Measurements from ENCODE around the gene MIOX.
A peak's percentile ranks its signal among the peaks of the same experiment; 100 is the strongest.

MIOX gene

DNA sequence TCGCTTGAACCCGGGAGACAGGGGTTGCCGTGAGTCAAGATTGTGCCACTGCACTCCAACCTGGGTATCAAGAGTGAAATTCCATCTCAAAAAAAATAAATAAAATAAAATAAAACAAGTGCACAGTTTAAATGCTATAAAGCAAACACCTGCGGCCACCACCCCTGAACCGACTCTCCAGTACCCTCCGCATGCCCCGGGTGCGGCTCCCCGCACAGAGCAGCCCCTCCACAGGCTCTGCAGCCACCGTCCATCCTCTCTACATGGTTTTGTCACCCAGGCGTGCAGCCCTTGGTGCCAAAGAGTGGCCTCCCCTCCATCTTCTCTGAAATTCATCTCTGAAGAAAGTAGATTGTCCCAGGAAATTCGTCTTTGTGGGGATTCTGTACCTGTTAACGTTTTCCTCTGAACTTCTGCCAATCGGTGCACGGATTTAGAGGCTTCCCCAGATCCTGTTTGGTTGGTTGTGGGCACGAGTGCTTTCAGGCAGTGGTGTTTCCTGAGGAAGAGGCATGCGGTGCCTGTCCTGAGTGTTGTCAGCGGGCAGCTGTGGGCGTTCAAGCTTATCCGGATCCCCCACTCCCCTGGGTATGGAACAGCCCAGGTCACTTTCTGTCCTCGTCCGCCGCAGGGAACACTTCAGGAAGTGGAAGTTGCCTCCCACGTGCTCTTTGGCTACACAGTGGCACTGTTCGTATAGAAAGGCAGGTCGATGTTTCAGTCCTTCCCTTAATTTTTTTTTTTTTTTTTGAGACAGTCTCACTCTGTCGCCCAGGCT lies 4.1 kb downstream of the MIOX start:
- DNase-seq = no peak

DNA sequence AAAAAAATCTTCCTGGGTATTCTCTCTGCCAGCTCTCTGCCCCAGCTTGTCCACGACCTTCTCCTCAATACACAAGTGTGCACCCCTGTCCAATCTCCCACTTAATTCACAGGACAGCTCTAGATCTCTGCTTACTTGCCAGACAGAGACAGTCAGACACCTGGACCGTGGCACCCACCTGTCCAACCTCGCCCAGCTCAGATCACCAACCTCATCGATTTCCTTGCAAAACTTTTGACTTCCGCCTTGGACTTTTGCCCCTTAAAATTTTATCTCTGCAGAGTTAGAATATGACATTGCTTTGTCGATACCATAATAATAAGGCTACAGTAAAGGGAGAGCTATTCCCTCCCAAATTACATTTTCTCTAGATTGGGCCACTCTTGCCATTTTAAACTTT lies 10.4 kb downstream of the MIOX start:
- no peak for DNase-seq

DNA sequence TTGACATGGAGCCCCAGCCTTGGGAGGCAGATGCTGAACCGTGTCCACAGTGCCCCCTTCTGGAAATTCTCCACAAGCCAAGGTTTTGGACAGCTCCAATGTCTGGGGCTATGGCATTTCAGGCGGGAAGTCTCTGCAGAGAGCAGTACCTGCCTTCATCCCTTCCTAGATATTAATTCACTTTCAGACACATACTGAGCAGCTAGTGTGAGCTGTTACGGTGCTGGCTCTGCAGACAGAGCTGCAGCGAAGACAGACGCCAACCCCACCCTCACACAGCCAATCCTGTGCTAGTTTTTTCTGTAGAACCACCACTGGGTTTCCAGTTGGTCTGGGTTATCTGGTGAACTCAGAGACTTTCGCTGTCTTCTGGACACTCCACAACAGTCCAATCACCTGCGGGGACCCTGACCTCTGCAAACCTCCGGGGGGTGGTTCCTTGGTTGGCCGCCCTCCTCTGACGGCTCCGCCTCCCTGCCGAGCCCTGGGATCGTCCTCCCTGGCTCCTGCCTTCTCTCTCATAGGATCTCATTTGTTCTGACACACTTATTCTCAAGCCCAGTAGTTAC lies 11.7 kb downstream of the MIOX start:
- DNase-seq = peak; percentile 70

DNA sequence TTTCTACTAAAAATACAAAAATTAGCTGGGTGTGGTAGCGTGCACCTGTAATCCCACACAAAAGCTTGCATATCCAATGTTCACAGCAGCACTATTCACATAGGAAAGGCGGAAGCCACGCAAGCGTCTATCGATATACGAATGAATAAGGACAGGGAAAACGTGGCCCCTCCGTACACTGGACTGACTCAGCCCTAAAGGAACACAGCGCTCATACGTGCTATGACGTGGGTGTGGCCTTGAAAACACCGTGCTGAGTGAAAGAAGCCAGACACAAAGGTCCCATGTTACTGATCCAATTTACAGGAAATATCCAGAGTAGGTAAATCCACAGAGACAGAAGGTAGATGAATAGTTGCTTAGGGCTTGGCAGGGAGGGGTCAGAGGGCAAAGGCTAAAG lies 13.8 kb downstream of the MIOX start:
- DNase-seq = no peak

DNA sequence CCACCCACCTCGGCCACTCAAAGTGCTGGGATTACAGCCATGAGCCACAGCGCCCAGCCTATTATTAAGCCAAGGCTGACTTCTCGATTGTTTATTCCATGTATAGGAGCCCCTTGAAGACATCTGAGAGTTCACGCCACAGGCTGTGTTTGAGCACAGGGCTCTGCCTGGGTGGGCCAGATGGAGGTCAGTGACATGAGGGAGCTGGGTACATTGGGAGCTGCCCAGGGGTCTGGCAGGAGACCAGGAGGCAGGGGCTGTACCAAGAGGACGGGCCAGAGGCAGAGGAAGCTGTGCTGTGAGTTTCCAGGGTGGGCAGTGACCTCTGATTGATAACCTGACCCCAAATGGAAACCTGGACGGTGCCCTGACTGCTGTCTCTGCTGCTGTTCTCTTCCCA lies 15.4 kb downstream of the MIOX start:
- DNase-seq = no peak

DNA sequence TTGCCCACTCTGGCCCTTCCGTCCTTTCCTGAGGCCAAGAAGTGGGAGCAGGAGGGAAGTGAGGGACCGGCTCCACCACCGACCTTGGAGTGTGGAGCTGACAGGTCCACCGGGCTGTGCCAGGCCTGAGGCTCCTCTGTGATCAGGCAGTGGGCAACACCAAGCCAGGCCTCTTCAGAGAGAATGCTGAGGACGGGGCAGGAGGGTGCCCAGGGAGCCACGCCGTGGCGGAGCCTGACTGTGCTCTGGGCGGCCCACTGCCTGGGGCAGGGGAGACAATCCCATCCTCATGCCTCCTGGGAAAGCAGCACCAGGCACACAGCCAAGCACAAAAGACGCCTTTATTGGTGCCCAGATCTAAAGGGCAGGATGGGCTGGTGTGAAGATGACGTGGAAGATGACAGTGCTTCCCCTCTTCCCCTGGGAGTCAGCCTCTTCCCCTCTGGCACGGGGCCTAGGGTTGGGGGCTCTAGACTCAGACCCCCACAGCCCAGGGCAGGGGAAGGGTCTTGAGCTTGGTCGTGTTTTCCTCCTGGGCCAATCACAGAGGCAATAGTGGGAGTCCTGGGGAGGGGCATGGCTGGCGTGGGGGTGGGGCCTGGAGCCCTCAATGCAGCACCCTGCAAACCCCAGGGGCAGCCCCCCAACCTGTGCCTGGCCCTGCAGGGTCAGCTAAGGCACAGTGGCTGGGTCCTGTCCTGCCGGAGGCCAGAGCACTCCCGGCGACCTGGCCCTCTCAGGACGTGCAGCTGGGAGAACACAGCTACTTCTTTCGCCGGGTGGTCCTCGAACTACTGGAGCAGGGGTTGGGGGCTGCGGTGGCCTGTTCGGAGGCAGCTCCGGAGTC lies 16.2 kb downstream of the MIOX start:
- DNase-seq = no peak

DNA sequence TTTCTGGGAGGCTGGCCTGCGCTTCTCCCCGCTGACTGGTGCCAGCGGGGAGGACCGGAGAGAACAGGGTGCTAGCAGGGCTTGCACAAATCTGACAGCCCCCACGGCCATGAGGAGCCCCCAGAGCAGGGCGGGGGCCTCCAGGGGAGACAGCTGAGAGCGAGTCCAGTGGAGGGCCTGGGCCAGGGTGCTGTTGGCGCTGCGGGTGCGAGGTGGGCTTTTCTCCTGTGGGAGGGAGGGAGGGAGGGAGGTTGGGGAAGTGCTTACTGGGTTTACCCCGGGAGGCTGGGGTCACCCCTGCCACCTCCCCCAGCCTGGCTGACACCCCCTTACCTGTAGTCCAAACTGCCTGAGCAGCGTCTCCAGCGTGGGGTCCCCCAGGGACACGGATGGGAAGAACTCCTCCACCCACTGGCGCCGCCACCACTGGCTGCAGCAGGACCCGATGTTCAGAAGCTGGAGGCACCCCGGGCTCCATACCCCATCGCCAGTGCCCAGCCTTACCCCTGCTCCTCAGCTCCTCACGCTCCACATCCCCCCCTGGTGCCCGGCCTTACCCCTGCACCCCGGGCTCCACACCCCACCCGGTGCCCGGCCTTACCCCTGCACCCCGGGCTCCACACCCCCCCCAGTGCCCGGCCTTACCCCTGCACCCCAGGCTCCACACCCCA lies 17.0 kb downstream of the MIOX start:
- DNase-seq = no peak

DNA sequence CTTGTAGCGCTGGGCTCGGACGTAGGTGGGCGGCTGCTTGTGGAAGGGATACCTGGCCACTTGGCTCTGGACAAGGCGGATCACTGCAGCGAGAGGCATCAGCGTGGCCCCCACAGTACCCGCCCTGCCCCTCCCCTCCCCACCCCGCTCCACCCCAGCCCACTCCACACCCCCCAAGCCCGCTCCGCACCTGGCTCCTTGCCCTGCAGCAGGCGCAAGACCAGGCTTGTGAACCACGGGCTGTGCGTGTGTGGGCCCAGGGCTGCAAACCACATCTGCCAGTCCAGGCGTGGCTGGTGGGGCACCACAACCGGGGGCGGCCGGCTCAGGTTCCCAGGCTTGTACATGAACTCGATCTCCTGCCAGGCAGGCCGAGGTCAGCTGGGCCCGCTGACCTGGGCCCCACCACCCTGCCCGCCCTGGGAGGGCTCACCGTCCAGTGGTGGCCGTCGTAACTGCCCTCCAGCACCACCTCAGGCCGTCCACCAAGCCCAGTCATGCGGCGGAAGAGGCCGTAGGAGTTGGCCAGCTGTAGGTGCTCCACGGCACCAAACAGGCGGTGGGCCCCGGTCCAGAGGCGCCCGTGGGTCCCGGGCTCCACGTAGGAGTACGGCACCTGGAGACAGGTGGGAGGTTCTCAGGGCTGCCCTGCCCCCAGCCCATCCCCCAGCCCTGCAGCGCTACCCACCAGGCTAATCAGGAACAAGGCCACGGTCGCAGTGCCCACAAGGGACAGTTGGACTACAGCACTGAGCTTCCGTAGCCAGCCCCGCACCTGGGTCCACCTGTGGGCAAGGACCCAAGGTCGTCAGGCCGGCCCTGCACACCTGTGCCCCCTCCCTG lies 17.9 kb downstream of the MIOX start:
- DNase-seq = no peak

DNA sequence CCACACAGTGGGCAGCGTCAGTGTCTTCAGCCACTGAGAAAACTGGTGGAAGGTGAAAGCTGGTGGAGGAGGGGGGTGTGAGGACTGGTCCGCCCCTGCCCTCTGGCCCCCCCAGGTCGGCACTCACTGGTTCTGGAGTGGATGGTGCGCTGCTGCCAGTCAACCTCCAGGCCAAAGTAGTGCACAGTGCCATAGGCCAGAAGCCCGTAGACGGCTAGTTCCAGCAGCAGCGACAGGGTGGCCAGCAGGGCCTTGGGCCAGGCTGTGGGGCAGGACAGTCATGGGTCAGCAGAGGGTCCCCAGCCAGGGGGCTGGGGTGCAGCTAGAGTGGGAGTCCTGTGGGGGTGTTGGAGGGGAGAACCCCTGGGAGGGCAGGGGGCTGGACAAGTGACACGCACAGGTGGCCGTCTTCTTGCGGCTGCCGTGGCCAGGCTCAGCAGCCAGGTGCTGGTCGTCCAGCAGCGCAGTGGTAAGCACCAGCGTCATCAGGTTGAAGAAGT lies 18.7 kb downstream of the MIOX start:
- DNase-seq = no peak

DNA sequence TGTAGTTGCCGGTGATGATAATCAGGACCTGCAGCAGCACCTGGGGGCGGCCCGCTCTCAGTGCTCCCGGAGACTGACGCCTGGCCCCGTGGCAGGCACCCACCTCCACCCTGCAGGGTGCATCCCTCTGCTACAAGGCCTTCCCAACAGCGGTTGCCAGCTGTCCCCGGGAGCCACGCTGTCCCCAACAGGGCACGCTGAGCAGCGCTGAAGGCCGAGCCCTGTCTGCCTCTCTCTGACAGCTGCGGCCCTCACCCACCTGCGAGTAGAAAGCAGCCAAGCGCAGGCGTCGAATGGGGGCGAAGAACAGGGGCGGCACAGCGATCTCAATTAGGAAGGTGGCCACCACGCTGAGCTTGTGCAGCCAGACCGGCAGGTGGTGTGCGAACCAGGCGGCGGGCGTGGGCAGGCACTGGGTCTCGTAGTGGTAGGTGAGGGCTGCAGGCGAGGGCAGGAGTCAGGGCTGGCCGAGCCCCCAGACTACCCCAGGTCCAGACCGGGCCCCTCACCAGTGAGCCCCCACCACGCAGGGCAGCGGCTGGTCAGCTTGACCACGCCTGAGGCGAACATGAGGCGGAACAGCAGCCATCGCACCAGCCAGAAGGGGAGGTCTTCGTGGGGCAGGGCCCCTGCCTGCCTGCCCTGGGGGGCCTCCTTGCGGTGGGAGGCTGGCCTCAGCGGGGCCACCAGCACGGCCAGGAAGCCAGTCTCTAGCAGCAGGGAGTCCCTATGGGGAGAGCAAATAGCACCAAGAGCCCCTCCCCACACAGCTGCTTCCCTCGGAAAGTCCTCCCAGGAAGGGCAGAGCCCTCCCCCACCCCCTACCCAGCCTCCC lies 19.3 kb downstream of the MIOX start:
- no peak for DNase-seq

DNA sequence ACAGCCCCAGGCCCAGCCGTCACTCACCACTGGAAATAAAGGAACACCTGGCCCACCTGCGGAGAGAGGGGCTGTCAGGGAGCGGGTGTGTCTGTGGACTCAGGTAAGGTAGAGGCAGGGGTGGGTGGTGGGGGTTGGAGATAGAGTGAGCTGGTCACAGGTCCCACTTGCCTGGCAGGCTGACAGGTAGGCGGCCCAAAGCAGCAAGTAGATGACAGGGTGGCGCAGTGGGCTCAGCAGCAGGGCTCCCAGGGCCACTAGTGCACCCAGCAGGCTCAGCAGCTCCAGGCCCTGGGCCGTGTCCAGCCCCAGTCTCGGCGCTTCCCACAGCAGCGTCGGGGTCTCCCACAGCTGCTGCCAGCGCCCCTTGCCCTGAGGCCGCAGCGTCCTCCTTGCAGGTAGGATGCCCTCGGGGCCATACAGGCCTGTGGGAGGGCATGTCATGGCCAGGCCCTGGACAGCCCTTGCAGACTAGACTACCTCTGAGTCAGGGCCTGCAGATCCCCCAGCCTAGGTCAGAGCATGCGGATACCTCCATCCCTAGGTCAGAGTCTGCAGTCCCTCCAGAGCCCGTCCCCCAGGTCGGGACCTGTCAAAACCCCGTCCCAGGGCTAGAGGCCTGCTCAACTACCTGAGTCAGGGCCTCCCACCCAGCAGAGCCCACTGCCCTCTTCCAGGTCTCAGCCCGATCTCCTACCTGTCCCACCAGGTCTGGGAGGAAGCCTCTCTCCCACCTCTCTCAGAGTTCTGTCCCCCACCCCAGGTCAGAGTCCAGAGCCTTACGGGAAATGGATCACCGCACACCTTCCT lies 20.2 kb downstream of the MIOX start:
- DNase-seq = no peak

DNA sequence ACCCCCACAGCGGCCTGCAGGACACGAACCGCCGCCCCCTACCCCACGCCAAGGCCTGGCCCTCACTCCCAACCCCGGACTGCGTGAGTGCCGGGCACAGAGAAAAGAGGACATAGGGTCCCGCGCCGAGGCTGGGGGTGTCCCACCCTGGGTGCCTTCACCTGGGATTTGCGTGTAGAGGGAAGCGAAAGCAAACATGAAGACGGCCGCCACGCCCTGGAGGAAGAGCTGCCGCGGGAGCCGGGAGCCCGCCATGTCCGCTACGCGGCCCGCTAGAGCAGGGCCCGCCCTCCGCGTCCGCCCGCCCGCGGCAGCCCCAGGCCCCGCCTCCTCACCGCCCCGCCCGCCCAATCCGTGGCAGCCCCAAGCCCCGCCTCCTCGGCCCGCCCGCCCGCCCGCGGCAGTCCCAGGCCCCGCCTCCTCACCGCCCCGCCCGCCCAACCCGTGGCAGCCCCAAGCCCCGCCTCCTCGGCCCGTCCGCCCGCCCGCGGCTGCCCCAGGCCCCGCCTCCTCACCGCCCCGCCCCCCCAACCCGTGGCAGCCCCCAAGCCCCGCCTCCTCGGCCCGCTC lies 20.8 kb downstream of the MIOX start, which contains the start of gene LMF2:
Gene LMF2 (minus strand): TSS at position 282 of the 570 bp plus-strand sequence. CDS start 27 bp downstream, at position 255.
- peak; percentile 92 for DNase-seq

DNA sequence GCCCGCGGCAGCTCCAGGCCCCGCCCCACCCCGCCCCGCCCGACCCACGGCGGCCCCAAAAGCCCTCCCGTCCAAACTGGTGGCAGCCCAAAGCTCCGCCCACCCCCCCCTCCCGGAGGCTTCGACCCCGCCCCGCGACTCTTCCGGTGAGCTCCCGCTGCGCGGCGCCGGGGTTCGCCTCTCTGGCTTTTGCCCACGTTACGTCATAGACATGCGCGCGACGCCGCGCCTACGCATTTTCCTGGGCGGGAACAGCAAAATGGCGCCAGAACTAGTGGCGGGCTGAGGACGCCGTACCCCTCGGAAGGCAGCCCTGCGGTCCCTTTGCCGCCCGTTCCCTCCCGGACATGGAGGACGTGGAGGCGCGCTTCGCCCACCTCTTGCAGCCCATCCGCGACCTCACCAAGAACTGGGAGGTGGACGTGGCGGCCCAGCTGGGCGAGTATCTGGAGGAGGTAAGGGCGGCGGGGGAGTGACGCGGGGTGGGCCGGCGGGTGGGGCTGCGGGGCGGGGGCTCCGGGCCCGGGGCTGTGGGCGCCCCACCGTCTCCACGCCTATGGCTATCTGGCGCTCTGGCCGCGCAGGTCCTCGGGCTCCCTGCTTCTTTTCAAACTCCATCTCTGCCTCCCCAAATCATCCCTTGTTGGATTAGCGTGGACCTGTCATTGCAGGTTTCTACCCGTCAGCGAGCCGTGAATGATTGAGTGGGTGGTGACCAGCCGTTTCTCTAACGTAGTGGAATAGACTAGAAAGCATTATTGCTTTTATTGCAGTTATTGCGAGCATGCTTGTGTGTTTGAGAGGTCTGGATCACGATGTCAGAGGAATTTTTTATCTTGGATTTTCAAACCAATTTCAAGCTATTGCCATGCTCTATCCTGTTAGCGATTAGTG lies 21.6 kb downstream of the MIOX start, which contains the start of gene NCAPH2:
Gene NCAPH2 (plus strand): TSS at position 234 of the 894 bp plus-strand sequence. CDS start 114 bp downstream, at position 348.
- peak; percentile 97 for DNase-seq

DNA sequence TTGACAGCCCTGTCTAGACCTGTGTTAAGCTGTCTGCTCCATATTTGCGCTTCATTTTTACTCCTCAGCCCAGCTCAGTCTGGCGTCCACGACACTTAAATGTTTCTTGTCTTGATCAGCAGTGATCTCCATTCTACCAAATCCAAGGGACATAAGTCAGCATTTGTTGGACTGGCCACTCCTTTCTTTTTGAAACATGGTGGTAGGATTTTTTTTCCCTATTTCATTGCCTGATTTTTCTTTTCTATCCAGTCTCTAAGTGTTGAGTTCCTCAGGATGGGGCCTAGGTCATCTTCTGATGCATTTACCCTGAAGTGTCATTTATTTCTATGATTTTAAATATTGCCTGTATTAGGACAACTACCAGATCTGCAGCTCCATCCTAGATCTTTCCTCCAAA lies 22.2 kb downstream of the MIOX start:
- DNase-seq = no peak

DNA sequence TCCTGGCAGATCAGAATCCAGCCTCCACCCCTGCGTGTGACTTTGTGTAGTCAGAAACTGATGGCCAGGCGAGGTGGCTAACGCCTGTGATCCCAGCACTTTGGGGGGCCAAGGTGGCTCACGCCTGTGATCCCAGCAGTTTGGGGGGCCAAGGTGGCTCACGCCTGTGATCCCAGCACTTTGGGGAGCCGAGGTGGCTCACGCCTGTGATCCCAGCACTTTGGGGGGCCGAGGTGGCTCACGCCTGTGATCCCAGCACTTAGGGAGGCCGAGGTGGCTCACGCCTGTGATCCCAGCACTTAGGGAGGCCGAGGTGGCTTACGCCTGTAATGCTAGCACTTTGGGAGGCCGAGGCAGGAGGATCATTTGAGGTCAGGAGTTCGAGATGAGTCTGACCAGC lies 26.5 kb downstream of the MIOX start:
- DNase-seq = no peak

DNA sequence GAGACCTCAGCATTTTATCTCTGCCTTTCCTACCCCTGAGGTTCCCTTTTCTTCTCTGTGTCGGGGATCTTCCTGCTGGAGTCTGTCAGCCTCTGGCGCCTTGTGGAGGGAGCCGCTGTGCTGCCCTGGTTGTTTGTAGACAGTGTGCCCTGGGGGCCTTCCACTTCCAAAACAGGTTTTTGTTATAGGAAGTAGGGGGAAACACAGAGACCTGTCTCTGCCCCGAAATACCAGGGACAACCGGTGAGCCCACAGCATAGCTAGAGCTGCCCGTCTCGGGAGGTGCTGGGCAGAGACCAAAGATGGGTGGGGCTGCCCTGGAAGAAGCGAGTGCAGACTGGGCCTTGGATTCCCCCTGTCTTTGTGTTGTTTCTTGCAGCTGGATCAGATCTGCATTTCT lies 29.4 kb downstream of the MIOX start:
- DNase-seq = no peak

DNA sequence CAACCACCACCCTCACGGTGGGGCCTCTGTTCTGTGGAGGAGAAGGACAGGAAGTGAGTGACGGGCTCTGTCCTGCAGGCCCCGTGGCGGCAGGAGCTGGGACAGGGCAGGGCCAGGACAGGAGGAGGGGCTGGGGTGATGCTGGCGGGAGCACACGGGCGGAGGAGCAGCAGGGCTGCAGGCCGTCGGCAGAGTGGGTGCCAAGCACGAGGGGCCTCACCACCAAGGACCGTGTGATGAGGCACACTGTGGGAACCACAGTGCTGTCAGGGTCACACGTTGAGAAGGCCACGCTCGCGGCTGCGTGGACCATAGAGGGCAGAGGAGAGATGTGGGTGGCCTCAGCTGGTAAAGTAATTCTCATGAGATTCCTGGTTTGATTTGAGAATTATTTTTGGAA lies 30.2 kb downstream of the MIOX start:
- no peak for DNase-seq

DNA sequence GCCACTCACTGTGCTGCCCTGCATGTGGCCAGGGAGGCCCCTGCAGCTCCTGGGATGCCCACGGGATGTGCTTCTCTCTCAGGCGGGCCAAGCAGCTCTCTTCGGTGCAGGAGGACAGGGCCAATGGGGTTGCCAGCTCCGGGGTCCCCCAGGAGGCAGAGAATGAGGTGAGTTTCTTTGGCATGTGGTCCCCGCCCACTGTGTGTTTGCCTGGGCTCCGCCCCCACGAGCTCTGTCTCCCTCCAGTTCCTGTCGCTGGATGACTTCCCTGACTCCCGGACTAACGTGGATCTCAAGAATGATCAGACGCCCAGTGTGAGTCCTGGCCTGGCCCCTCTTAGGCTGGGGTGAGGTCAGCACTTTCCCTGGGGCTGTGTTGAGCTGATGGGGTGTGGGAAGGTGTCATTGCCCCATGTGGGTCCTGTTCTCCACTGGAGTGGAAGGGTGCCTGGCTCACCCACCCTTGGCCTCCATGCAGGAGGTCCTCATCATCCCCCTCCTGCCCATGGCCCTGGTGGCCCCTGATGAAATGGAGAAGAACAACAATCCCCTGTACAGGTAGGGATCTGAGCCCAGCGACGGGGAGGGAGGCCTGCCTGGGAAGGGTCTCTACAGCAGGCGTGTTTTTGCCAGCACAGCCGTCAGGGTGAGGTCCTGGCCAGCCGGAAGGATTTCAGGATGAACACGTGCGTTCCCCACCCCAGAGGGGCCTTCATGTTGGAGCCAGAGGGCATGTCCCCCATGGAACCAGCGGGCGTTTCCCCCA lies 31.0 kb downstream of the MIOX start:
- DNase-seq = no peak
